HL-60/S4 treated with phorbol 12-myristate 13-acetate at 8.2 ng/mL for 4 days and 3 days (cell line): ENCODE measurements around the gene LRRC1.
"Not testable (repeated sequence)": the region's sequence is repeated elsewhere in the genome, so short reads cannot be mapped to it uniquely, and the experiment has no call there.

Experiments used
- in situ Hi-C: fragments of 300-500 bp; cut with MboI; formaldehyde crosslinking; loops from 2 replicates; pipeline ENCODE4 v1.15.0; 2022; ENCODE audit warnings: low sequenced_read_pairs

Gene LRRC1

GRCh38 chr6:53794720-53795339, at the start of gene LRRC1:
Gene LRRC1 (plus strand): TSS chr6:53795005. CDS start chr6:53795257, 252 bp downstream.
- in situ Hi-C loops: no loop called here

- in situ Hi-C loops: no loop called here
These were observed 48.2 kb upstream of the LRRC1 start for GRCh38 chr6:53746442-53747103.

GRCh38 chr6:53750052-53750650, 44.7 kb upstream of the LRRC1 start:
- in situ Hi-C loops: no loop called here

GRCh38 chr6:53751417-53751816, 43.4 kb upstream of the LRRC1 start:
- in situ Hi-C loops: no loop called here

GRCh38 chr6:53752440-53752839, 42.4 kb upstream of the LRRC1 start:
- in situ Hi-C loops: no loop called here

DNA sequence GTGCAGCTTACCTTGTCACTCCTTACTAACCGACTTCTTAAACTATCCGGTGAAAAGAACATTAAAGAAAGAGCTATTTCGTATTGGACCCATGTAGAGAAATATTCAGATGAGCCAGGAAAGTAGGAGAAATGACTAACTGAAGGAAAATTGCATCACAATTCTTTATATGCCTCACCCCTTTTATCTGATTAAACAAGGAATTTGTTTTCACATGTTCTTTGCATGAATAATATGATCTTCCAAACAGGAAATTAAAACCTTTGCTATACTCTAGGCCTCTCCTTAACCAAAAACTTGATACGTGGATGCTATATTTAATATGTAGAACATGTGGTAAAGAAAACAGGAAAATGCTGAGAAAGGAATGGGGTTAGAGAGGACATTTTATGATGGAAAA, 41.9 kb upstream of the LRRC1 start:
- in situ Hi-C loops: no loop called here

DNA sequence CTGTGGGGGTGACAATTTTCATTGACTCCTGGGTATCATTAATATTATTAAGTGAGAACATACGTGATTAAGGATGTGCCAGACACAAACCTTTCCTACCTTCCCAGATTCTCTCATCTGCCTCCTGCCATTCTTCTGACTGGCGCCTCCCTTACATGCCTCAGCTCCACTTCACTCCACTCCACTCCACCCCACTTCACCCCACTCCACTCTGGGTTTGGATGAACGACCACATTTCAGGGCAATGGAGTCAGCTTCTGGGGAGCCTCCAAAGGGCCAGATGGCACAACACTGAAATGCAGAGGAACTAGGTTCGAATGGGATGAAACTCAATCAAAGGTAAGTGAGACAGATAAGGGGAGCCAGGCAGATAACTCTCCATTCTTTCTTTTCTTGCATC, 40.5 kb upstream of the LRRC1 start:
- in situ Hi-C loops: no loop called here

DNA sequence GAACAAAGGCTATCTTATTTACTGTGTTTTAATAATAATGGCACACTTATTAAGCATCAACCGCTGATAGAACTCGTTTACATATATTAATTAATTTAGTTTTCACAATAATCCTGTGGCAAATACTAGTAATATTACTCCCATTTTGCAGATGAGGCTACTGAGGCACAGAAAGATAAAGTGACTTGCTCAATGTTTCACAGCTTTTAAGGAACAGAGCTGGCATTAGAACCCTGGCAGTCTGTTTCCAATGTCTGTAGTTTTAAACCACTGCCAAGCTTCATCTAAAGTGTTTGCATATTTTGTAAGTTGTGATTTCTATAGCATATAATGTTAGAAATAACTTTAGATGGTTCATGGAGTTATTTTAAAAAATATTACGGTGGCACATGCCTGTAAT, 38.4 kb upstream of the LRRC1 start:
- in situ Hi-C loops: no loop called here

GRCh38 chr6:53758496-53758895, 36.3 kb upstream of the LRRC1 start:
- in situ Hi-C loops: no loop called here

GRCh38 chr6:53761036-53761435, 33.8 kb upstream of the LRRC1 start:
- in situ Hi-C loops: no loop called here

DNA sequence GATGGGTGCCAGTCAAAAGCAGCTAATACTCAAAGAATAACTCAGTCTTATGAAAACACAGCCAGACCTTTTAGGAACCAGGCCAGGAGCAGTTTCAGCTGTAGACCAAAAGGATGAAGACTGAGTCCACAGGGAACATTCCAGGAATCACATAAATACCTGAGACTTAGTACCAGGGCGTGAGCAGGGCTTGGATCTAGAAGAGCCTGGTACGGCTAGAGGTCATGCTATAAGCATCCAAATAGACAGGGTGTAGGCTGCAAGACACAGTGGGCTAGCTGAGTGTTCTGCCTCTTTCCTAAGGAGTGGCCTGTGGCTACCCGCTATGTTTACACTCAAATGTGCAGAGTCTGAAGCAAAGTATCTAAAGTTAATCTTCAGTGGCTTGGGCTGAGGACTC, 29.5 kb upstream of the LRRC1 start:
- in situ Hi-C loops: no loop called here

DNA sequence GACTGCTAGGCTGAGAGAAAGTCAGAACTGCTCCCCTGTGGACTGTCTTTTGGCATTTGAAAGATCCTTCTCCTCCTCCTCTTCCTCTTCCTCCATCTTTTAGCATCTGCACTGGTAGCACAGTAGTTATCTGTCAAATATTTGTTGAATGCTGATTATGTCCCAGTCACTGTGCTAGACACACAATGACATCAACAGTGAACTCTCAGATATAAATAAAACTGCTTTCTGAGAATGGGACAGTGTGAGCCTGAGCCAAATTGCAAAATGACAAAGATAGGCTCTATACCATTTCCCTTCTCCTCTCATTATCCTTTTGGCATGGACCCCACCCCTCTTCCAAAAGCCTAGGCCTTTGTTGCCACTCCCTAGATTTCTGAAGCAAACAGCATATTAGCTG, 27.9 kb upstream of the LRRC1 start:
- in situ Hi-C loops: no loop called here

- in situ Hi-C loops: no loop called here
These were observed 26.9 kb upstream of the LRRC1 start for GRCh38 chr6:53767941-53768340.

GRCh38 chr6:53768636-53769035, 26.2 kb upstream of the LRRC1 start:
- in situ Hi-C loops: no loop called here

- in situ Hi-C loops: no loop called here
These were observed 24.0 kb upstream of the LRRC1 start for GRCh38 chr6:53770780-53771249.

- in situ Hi-C loops: no loop called here
These were observed 22.8 kb upstream of the LRRC1 start for GRCh38 chr6:53771785-53772624.

DNA sequence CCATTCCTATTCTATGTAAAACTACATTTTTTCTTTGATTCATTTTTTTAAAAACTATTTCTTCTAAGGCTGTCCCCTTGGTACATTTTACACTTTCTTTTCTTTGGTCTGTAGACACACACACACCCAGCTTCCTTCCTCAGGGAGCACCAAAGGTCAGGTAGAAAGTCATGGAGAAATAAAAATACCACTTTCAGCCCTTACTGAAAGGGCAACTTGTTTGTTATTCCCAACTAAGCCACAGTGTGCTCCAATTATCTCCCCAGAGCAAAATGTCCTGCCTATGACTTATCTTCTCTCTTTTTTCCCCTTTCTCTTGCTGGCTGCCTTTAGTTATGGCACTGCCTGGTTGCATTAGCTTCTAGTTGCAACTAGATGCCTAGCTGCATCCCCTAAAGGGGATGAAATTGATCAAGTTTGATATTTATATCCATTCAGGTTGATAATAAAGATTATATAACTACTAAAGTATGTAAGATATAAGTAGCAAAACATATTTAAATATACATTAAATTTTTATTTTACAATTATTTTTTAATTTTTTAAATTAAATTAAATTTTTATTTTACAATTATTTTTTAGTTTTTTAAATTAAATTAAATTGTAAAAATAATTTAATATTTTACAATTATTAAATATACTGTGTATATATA, 21.6 kb upstream of the LRRC1 start:
- in situ Hi-C loops: no loop called here

- in situ Hi-C loops: not testable (repeated sequence)
These were observed 18.7 kb upstream of the LRRC1 start for GRCh38 chr6:53776152-53776551.

GRCh38 chr6:53784991-53785390, 9.8 kb upstream of the LRRC1 start:
- in situ Hi-C loops: not testable (repeated sequence)

DNA sequence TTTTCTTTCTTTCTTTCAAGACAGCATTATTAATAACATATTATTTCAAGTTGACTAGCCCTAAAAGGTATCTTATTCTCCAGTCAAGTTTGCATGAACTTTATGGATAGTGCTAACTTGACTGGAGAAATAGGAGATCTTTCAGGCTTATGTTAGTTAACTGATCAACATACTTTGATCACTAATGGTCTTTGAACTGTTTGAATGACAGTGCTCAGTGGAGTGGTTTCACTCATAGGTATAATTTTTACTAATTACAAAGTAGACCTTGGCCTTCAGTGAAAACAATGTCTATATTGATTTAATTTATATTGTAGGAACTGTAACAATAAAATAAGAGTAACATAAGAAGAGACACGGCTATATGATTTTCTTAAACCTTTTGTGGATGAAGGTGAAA, 8.0 kb upstream of the LRRC1 start:
- in situ Hi-C loops: no loop called here

DNA sequence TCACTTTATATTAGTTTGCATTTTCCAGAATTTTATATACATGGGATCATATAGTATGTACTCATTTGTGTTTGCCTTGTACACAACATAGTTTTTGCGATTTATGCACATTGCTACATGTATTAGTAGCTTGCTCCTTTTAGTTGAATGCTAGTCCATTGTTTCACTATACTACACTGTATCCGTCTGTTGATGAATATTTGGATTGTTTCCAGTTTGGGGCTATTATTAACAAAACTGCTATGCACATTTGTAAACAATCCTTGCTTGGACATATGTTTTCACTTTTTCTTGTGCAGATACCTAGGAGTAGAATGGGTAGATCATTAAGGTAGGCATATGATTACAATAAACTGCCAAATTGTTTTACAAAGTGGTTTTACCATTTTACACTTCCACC, 3.9 kb upstream of the LRRC1 start:
- in situ Hi-C loops: no loop called here
